ENCODE results near the gene GPC6.

Gene GPC6

DNA sequence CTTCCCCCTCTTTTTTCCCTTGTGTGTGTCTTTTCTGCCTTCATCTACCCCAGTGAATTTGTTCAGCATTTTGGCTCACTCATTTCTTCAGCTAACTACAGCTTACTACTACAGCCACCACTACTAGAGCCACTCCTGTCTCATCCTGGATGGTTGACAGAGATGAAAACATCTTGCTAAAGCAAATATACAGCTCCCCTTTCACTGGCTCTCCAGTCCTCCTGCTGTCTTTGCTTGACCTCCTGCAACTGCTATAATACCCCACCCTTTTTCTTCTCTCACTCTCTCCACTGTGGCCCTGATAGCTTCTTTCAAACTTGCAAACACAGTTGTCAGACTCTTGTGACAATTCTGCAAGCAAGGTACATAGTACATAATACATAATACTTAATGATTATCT, 729.3 kb downstream of the GPC6 start:
- Histone ChIP-seq H2AFZ (ENCODE audit: low read depth, low read length) (no peak overlapping the region), H4K20me1 (ENCODE audit: insufficient read depth, low read length) (no peaks in the 10 kb centered on the region), H3K9ac (ENCODE audit: low read length) (no peak overlapping the region), H3K9me3 (ENCODE audit: insufficient read depth, low read length) (no peaks in the 10 kb centered on the region), H3K27ac (ENCODE audit: low read length) (no peak overlapping the region), H3K4me2 (ENCODE audit: low read length) (no peak overlapping the region), H3K79me2 (ENCODE audit: low read length) (no peaks in the 10 kb centered on the region), H3K36me3 (replicated peaks; ENCODE audit: low read depth, low read length) (no peaks in the 10 kb centered on the region), H3K27me3 (ENCODE audit: low read depth, low read length) (no peaks in the 10 kb centered on the region), H3K4me3 (ENCODE audit: low read length) (no peak overlapping the region), H3K4me1 (ENCODE audit: low read length) (no peaks in the 10 kb centered on the region)
- TF ChIP-seq, protein P1, sequence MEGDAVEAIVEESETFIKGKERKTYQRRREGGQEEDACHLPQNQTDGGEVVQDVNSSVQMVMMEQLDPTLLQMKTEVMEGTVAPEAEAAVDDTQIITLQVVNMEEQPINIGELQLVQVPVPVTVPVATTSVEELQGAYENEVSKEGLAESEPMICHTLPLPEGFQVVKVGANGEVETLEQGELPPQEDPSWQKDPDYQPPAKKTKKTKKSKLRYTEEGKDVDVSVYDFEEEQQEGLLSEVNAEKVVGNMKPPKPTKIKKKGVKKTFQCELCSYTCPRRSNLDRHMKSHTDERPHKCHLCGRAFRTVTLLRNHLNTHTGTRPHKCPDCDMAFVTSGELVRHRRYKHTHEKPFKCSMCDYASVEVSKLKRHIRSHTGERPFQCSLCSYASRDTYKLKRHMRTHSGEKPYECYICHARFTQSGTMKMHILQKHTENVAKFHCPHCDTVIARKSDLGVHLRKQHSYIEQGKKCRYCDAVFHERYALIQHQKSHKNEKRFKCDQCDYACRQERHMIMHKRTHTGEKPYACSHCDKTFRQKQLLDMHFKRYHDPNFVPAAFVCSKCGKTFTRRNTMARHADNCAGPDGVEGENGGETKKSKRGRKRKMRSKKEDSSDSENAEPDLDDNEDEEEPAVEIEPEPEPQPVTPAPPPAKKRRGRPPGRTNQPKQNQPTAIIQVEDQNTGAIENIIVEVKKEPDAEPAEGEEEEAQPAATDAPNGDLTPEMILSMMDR (IDR thresholded peaks at IDR 0.05; ENCODE audit: low read depth, low read length): no peak
- TF ChIP-seq EZH2phosphoT487 (IDR thresholded peaks at IDR 0.05; ENCODE audit: low read depth): no peak

DNA sequence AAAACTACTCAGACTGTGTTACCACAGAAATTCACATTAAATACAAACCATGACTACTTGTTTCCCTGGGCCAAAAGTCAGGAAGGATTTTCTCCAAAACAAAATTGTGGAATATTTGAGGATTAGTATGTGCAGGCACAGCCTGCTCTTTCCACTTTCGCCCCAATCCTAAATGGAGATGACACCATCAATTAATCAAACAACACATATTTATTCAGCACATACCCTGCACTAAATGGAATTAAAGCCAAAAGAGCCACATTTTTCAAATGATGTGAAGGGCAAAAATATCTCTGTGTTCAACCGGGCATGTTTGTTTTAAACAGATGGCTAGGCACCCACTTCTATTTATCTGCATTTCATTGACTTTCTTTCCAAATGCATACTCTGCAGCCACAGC, 729.8 kb downstream of the GPC6 start:
- Histone ChIP-seq H2AFZ (ENCODE audit: low read depth, low read length) (no peak overlapping the region), H3K79me2 (ENCODE audit: low read length) (no peaks in the 10 kb centered on the region), H3K4me2 (ENCODE audit: low read length) (no peak overlapping the region), H3K9ac (ENCODE audit: low read length) (no peak overlapping the region), H3K4me3 (ENCODE audit: low read length) (no peak overlapping the region), H3K27ac (ENCODE audit: low read length) (no peak overlapping the region), H3K9me3 (ENCODE audit: insufficient read depth, low read length) (no peaks in the 10 kb centered on the region), H4K20me1 (ENCODE audit: insufficient read depth, low read length) (no peaks in the 10 kb centered on the region), H3K4me1 (ENCODE audit: low read length) (no peaks in the 10 kb centered on the region), H3K27me3 (ENCODE audit: low read depth, low read length) (no peaks in the 10 kb centered on the region), H3K36me3 (replicated peaks; ENCODE audit: low read depth, low read length) (no peaks in the 10 kb centered on the region)
- TF ChIP-seq EZH2phosphoT487 (IDR thresholded peaks at IDR 0.05; ENCODE audit: low read depth): no peak
- TF ChIP-seq, protein P1 (IDR thresholded peaks at IDR 0.05; ENCODE audit: low read depth, low read length): no peak

DNA sequence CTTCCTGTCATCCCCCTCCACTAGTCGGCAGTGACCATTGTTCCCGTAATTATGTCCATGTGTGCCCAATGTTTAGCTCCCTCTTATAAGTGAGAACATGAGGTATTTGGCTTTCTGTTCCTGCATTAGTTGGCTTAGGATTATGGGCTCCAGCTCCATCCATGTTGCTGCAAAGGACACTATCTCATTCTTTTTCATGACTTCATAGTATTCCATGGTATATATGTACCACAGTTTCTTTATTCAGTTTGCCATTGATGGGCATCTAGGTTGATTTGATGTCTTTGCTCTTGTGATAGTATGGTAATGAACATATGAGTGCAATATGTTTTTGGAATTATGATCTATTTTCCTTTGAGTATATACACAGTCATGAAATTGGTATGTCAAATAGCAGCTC, 730.8 kb downstream of the GPC6 start:
- Histone ChIP-seq H2AFZ (ENCODE audit: low read depth, low read length) (no peak overlapping the region), H3K9ac (ENCODE audit: low read length) (no peak overlapping the region), H3K4me1 (ENCODE audit: low read length) (no peaks in the 10 kb centered on the region), H3K4me2 (ENCODE audit: low read length) (no peak overlapping the region), H4K20me1 (ENCODE audit: insufficient read depth, low read length) (no peaks in the 10 kb centered on the region), H3K27ac (ENCODE audit: low read length) (no peak overlapping the region), H3K79me2 (ENCODE audit: low read length) (no peaks in the 10 kb centered on the region), H3K9me3 (ENCODE audit: insufficient read depth, low read length) (no peaks in the 10 kb centered on the region), H3K36me3 (replicated peaks; ENCODE audit: low read depth, low read length) (no peaks in the 10 kb centered on the region), H3K4me3 (ENCODE audit: low read length) (no peak overlapping the region), H3K27me3 (ENCODE audit: low read depth, low read length) (no peaks in the 10 kb centered on the region)
- TF ChIP-seq, protein P1 (IDR thresholded peaks at IDR 0.05; ENCODE audit: low read depth, low read length): no peak
- no peak for TF ChIP-seq EZH2phosphoT487 (IDR thresholded peaks at IDR 0.05; ENCODE audit: low read depth)

DNA sequence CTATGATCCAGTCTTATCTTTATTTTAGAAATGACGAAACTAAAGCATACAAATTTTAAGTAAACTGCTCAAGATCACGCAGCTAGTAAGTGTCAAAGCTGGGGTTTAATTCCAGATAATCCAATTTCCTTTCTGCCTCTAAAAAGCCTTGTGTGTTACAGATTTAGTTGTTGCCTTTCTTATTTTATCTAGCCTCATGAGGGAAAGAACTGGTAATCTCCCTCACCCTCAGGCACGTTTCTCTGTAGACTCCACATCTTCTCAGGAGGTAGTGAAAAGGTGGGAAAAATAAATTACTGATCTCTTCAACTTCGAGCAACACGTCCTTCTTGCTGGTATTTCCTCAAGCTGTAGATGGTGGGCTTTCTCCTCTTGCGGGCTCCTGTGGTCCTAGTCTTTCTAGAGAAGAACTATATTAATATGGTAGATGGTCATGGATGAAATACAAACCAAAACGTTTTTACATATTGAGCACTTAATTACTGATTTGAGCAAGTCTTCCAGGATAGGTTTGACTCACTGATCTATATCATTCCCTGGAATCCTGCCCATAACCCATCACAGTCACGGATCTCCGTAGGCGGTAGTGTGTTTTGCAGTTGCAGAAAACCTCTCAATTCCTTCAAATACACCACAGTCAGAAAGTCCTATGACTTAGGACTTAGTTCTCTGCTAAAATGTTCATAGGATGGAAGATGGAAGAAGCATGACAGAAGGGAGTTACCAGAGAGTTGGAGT, 733.4 kb downstream of the GPC6 start:
- no peaks in the 10 kb centered on the region for H3K4me1 ChIP-seq (ENCODE audit: low read length)
- H3K4me2 ChIP-seq (ENCODE audit: low read length): no peak overlapping the region
- H2AFZ ChIP-seq (ENCODE audit: low read depth, low read length): no peak overlapping the region
- H3K36me3 ChIP-seq (replicated peaks; ENCODE audit: low read depth, low read length): no peaks in the 10 kb centered on the region
- no peak for TF ChIP-seq EZH2phosphoT487 (IDR thresholded peaks at IDR 0.05; ENCODE audit: low read depth)
- TF ChIP-seq, protein P1 (IDR thresholded peaks at IDR 0.05; ENCODE audit: low read depth, low read length): no peak
- no peak overlapping the region for H3K4me3 ChIP-seq (ENCODE audit: low read length)
- H3K27ac ChIP-seq (ENCODE audit: low read length): no peak overlapping the region
- no peak overlapping the region for H3K9ac ChIP-seq (ENCODE audit: low read length)
- no peaks in the 10 kb centered on the region for H4K20me1 ChIP-seq (ENCODE audit: insufficient read depth, low read length)
- H3K27me3 ChIP-seq (ENCODE audit: low read depth, low read length): no peaks in the 10 kb centered on the region
- H3K79me2 ChIP-seq (ENCODE audit: low read length): no peaks in the 10 kb centered on the region
- no peaks in the 10 kb centered on the region for H3K9me3 ChIP-seq (ENCODE audit: insufficient read depth, low read length)
